ENCODE measurements around the gene MDK.

MDK gene

GRCh38 chr11:46338988-46339666 is 42.3 kb upstream of the MDK start:
- H3K4me3 ChIP-seq (ENCODE audit: low read depth, low read length) = no peak overlapping the region
- H3K27ac ChIP-seq (ENCODE audit: extremely low read depth, low read depth, low read length) = peak overlapping the region; percentile 11; the same call in 1 of the 2 replicates

More at GRCh38 chr11:46338988-46339666, 42.3 kb upstream of the MDK start:
- peaks cover 6% of the 10 kb centered on the region; the same call in 1 of the 2 replicates for H3K4me1 ChIP-seq (ENCODE audit: control insufficient read depth, insufficient read depth, low read length)
- H3K36me3 ChIP-seq (ENCODE audit: control insufficient read depth in 2 of 2, insufficient read depth in 1 of 2, low read length in 2 of 2) = no peaks in the 10 kb centered on the region
- ChIA-PET CTCF (interaction anchor here (0.7 to 1.5 kb wide), 7 partner anchors 8 to 537 kb away, joined by 3 to 5 read pairs (median 4); partner anchors contain the start of gene DGKZ), POLR2A (no interaction called here)
- no peaks in the 10 kb centered on the region for H3K9me3 ChIP-seq (ENCODE audit: control insufficient read depth, insufficient read depth, low read depth, low read length)
- TF ChIP-seq ZXDB (tag by site-specific recombination; IDR thresholded peaks at IDR 0.05) (0 out of 2 replicates have a peak, but pooled peaks have one; percentile 33), YY1 (tag by site-specific recombination; IDR thresholded peaks at IDR 0.05) (no peak), ZNF658 (tag by site-specific recombination; IDR thresholded peaks at IDR 0.05) (no peak), GLIS1 (tag by site-specific recombination; IDR thresholded peaks at IDR 0.05) (peak; percentile 72), ZNF366 (tag by site-specific recombination; conservative IDR thresholded peaks at IDR 0.05) (no peak), FEZF1 (tag by site-specific recombination; IDR thresholded peaks at IDR 0.05) (no peak), SCRT2 (tag by site-specific recombination; IDR thresholded peaks at IDR 0.05) (0 out of 2 replicates have a peak, but pooled peaks have one; percentile 13), ZNF514 (tag by site-specific recombination; IDR thresholded peaks at IDR 0.05) (no peak), GLIS2 (tag by site-specific recombination; IDR thresholded peaks at IDR 0.05) (peak; percentile 76), ZNF239 (tag by site-specific recombination; IDR thresholded peaks at IDR 0.05) (no peak), ZNF184 (tag by site-specific recombination; IDR thresholded peaks at IDR 0.05) (no peak), ZNF473 (tag by site-specific recombination; IDR thresholded peaks at IDR 0.05) (no peak), ZNF302 (tag by site-specific recombination; IDR thresholded peaks at IDR 0.05; ENCODE audit: low read depth) (no peak), ZSCAN16 (tag by site-specific recombination; IDR thresholded peaks at IDR 0.05) (no peak), ZNF704 (tag by site-specific recombination; IDR thresholded peaks at IDR 0.05) (no peak), CTCF (tag by site-specific recombination; IDR thresholded peaks at IDR 0.05) (no peak), ZIC2 (tag by site-specific recombination; IDR thresholded peaks at IDR 0.05) (peak; percentile 91), ZBTB10 (tag by site-specific recombination; IDR thresholded peaks at IDR 0.05) (no peak), HIC1 (tag by site-specific recombination; IDR thresholded peaks at IDR 0.05) (peak; percentile 45; the same call in 1 of the 2 replicates), ZNF596 (tag by site-specific recombination; IDR thresholded peaks at IDR 0.05) (no peak), ZNF843 (tag by site-specific recombination; IDR thresholded peaks at IDR 0.05) (no peak), ZNF423 (tag by site-specific recombination; IDR thresholded peaks at IDR 0.05) (0 out of 2 replicates have a peak, but pooled peaks have one; percentile 46), ZNF777 (tag by site-specific recombination; IDR thresholded peaks at IDR 0.05; ENCODE audit: borderline replicate concordance) (no peak), ZNF692 (tag by site-specific recombination; IDR thresholded peaks at IDR 0.05) (peak; percentile 87; the same call in 1 of the 2 replicates), PATZ1 (tag by site-specific recombination; IDR thresholded peaks at IDR 0.05) (peak; percentile 56), ZNF121 (tag by site-specific recombination; IDR thresholded peaks at IDR 0.05) (no peak), ZFP3 (tag by site-specific recombination; IDR thresholded peaks at IDR 0.05; ENCODE audit: low read depth) (no peak), ZNF791 (tag by site-specific recombination; IDR thresholded peaks at IDR 0.05) (no peak)
